KBM-7 (cell line): ENCODE data around the gene MBD2.
"Not testable (repeated sequence)": the region's sequence is repeated elsewhere in the genome, so short reads cannot be mapped to it uniquely, and the experiment has no call there.

Experiments used
- DNase-seq: peaks from one replicate; pipeline ENCODE4 v3.0.0-alpha.2; 2015
- in situ Hi-C: fragments of 300-500 bp; cut with MboI; formaldehyde crosslinking; loops from 2 replicates; pipeline ENCODE4 v1.14.3; 2020; ENCODE audit warnings: low sequenced_read_pairs, low pct_unique_long_range_greater_than_20kb, mixed read lengths

The MBD2 gene

DNA sequence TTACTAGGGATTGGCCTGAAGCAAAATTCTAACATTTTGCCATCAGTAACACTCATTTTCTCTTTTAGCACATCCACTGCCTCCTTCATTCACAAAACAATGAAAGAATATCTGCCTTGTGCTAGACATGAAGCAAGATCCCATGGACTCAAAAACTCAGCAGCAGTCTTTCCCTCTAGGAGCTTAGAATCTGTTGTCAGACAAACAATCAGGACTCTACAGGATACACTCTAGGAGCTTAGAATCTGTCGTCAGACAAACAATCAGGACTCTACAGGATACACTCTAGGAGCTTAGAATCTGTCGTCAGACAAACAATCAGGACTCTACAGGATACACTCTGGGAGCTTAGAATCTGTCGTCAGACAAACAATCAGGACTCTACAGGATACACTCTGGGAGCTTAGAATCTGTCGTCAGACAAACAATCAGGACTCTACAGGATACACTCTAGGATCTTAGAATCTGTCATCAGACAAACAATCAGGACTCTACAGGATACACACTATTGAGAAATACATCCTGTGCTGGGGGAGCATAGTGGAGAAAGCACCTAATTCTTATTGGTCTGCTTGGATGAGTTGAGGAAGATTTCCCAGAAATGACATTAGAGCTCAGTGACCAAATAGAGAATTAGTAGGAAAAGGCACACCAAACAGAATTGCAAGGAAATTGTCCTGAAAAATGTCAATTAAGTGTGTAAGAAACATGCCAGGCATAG, 100.6 kb downstream of the MBD2 start:
- DNase-seq, in situ Hi-C loops: not testable (repeated sequence)

DNA sequence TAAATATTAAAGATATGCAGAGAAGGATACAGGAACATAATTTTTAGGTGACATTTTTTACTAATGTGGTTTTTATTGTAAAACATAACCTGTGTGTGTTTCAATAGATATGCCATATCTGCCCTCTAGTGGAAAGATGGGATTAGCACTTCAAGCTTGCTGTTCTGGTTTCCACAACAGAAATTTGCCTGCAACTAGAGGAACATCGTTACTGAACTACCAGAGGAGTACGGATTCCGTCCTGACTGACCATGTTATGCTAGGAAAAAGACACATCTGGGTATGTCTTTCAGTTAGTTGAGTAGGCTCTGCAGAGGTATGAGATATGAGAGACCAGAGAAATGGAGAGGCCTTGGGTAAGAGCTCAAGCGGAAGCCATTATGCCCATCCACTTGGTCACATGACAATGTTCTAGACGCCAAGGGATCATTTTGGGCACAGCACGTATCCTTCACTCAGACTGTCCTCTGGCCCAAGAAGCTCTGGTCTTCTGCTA, 104.9 kb downstream of the MBD2 start:
- DNase-seq = peak; percentile 70
- in situ Hi-C loops = no loop called here

DNA sequence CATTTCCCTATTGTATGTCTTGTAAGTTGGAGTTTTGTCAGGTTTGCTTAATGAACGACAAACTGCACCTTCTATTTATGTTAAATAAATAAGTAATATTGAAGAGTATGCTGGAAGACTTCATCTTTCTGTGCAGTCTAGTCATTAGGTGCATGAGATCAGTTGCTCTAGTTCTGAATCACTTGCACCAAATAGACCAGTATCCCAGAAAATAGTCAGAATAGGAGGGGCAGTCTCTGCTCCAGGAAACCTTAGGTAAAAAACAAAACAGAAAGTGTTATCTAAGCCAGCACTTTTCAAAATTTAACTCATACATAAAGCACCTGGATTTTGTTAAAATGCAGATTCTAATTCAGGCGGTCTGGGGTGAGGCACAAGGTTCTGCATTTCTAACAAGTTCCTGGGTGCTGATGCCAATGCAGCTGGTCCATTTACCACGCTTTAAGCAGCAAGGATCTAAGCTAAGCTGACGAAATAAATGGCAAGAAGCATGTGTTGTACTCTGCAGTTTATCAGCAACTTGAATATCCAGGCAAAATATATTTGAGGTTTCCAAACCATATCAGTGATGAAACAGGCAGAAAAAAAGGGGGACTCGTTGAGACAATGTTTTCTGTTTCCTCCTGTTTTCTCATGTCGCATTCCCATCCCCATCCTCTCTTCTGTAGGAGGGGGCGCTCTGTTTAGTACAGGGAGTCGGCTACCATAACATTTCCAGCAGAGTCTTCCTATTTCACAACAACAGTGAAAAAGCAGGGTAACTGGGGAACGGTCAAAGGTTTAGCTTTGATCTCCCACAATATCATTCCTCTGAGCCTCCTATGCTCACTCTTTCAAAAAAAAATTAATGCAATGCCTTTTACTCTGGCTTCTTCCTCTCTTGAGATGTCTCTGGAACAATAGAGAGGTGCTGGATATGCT, 106.4 kb downstream of the MBD2 start:
- DNase-seq = no peak
- in situ Hi-C loops = no loop called here

DNA sequence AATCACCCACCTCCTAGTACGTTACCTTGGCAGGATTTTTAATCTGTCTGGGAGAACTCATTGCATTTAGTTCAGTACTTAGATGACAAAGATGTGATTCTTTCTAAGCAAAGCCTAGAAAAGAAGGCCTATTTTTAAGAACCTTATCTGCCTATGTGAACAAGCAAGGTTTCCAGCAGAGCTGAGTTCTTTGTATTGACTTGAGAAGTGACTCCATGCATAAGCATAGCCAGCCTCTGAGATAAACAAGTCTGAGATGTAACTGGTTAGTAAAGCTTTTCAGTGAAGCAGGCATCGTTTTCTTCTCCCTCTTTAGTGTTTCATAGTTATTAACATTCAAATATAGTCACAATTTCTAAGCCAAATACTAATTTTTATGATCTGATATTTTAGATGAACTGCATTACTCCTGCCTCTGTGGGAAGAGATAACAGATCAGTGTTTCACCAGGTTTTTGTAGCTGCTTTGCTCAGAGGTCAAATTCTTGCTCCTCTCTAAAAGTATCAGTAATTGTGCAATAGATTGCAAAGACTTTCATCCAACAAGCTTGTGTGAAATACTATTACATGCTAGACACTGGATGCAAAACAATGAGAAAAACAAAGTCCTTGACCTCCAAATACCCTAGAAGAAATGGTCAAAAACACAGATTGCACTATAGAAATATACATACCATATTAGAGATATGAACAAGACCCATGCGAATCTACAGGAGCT, 107.8 kb downstream of the MBD2 start:
- DNase-seq = no peak
- in situ Hi-C loops = no loop called here

DNA sequence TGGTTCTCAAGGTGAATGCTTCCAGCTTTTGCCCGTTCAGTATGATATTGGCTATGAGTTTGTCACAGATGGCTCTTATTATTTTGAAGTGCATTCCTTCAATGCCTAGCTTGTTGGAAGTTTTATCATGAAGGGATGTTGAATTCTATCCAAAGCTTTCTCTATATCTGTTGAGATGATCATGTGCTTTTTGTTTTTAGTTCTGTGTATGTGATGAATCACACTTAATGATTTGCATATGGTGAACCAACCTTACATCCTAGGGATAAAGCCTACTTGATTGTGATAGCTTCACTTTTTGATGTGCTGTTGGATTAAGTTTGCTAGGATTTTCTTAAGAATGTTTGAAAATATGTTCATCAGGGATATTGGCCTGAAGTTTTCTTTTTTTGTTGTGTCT, 112.1 kb downstream of the MBD2 start:
- in situ Hi-C loops = no loop called here

DNA sequence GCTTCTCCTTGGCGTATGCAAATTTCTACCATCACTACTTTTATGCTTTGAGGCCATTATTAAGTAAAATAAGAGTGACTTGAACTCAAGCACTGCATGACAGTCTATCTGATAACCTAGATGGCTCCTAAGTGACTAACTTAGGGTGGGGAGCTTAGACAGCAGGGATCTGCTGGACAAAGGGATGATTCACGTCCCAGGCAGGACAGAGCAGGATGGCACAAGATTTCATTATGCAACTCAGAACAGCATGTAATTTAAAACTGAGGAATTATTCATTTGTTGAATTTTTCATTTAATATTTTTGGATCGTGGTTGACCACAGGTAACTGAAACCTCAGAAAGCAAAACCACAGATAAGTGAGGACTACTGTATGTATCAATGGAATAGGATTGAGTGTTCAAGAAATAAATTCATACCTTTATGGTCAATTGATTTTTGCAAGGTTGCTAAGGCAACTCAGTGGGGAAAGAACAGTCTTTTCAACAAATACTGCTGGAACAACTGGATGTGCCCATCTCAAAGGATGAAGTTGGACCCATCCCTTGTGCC, 115.3 kb downstream of the MBD2 start:
- in situ Hi-C loops = no loop called here

More for the DNA sequence above, 112.1 kb downstream of the MBD2 start:
- DNase-seq = no peak

DNA sequence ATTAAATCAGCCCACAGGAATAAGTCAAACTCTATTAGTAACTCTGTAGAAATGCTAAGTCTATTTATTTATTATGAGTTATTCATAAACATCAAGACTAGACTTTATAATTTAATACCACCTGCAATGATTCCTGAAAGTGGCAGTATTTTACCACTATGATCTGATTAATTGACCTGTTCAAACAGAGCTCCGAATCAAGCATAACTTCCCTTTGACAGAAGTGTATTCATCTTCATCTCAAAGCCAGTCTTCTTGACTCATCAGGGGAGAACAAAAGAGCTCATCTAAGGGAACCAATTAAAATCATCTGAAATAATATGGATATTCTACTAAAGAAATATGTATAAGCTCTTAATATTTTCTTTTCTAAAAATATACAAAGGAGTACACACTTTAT, 122.3 kb downstream of the MBD2 start:
- no peak for DNase-seq
- in situ Hi-C loops = no loop called here

More for the DNA sequence above, 115.3 kb downstream of the MBD2 start:
- DNase-seq = no peak
